Stimulated activated naive CD8-positive, alpha-beta T cell treated with anti-CD3 and anti-CD28 coated beads, Interleukin-15, amount 100 ng/mL, for 72 hours (primary cell): ENCODE measurements around the gene RPUSD1.
"Not testable (repeated sequence)": the region's sequence is repeated elsewhere in the genome, so short reads cannot be mapped to it uniquely, and the experiment has no call there.

Experiments
- ATAC-seq: fragments of 150-1000 bp; cut with Tn5 transposase; 2 replicates; pipeline ENCODE4 v1.10.0; 2021; ENCODE audit warnings: mild to moderate bottlenecking, moderate library complexity
- DNase-seq, 2 donors: peaks; one replicate each; pipeline ENCODE4 v3.0.0; 2021 to 2022
- H3K27ac Mint-ChIP-seq, 2 donors: one replicate each; pipeline ENCODE4 v1.8.0; 2022; ENCODE audit warnings: mild to moderate bottlenecking in 2 of 2, mixed read lengths in 2 of 2, moderate library complexity in 2 of 2
- H3K27me3 Mint-ChIP-seq: one replicate; pipeline ENCODE4 v1.8.0; 2022; ENCODE audit warnings: mixed read lengths
- H3K4me1 Mint-ChIP-seq: one replicate; pipeline ENCODE4 v1.8.0; 2022; ENCODE audit warnings: mild to moderate bottlenecking, mixed read lengths
- H3K4me3 Mint-ChIP-seq, 2 donors: one replicate each; pipeline ENCODE4 v1.8.0; 2022; ENCODE audit warnings: mild to moderate bottlenecking in 2 of 2, mixed read lengths in 2 of 2, moderate library complexity in 1 of 2
- H3K9me3 Mint-ChIP-seq, 2 donors: one replicate each; pipeline ENCODE4 v1.8.0; 2022; ENCODE audit warnings: mixed read lengths in 2 of 2

The RPUSD1 gene

GRCh38 chr16:782766-783403, 5.3 kb downstream of the RPUSD1 start:
- Mint-ChIP-seq H3K4me1 (peaks cover 34% of the 10 kb centered on the region), H3K27me3 (peaks cover 4% of the 10 kb centered on the region), H3K9me3 (no peaks in the 10 kb centered on the region), H3K27ac (no peak overlapping the region), H3K4me3 (no peak overlapping the region)
- DNase-seq (no peak), ATAC-seq (no peak)

- peaks cover 9% of the 10 kb centered on the region for H3K27me3 Mint-ChIP-seq
- H3K27ac Mint-ChIP-seq, result no peak overlapping the region
- no peaks in the 10 kb centered on the region for H3K9me3 Mint-ChIP-seq
- ATAC-seq (no peak), DNase-seq (no peak)
- no peak overlapping the region for H3K4me3 Mint-ChIP-seq
- peaks cover 32% of the 10 kb centered on the region for H3K4me1 Mint-ChIP-seq
These were observed 5.9 kb downstream of the RPUSD1 start for GRCh38 chr16:782258-782657.

DNA sequence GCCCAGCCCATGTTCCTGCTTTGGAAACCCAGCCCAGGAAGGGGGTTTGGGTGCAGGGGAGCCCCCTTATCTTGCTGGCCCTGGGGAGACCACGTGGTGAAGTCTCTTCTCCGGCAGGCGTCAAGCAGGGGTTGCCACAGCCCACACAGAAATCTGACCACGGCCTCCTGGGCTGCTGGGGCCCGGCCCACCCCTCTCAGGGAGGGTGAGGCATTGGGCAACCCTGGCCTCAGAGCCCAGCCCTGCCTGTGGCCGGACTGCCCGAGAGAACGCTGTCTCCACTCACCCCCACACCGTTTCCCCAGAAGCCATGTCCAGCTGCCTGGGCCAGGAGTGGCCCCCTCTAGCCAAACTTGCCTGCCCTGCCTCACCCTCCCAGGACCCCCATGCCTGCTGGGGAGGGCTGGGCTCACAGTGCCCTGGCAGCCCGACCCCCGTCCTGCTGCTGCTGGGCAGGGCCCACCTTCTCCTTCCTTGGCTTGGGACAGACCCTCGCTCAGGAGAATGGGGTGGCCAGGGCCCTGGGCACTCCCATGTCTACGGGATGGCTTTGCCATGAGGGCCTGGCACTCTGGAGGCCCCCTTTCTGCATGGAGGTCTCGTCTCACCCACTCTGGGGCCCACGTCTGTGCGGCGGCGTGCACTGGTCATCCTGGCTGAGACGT, 6.7 kb downstream of the RPUSD1 start:
- peaks cover 9% of the 10 kb centered on the region for H3K27me3 Mint-ChIP-seq
- peak overlapping the region in 1 of 2 donors; percentile 76 for H3K27ac Mint-ChIP-seq
- DNase-seq (no peak), ATAC-seq (no peak)
- H3K9me3 Mint-ChIP-seq, result no peaks in the 10 kb centered on the region
- peaks cover 24% of the 10 kb centered on the region for H3K4me1 Mint-ChIP-seq
- H3K4me3 Mint-ChIP-seq, result no peak overlapping the region

DNA sequence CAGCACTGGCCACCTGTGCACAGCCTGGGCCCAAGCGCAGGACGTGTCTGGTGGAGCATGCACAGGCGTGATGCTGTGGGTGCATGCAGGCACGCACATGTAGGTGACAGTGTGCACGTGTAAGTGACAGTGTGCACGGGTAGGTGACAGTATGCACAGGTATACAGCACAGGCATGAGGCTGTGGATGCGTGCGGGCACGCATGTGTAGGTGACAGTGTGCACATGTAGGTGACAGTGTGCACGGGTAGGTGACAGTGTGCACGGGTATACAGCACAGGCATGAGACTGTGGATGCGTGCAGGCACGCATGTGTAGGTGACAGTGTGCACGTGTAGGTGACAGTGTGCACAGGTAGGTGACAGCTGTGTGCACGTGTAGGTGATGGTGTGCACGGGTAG, 7.9 kb downstream of the RPUSD1 start:
- Mint-ChIP-seq H3K9me3 (no peaks in the 10 kb centered on the region), H3K27ac (no peak overlapping the region), H3K27me3 (peaks cover 9% of the 10 kb centered on the region), H3K4me3 (no peak overlapping the region), H3K4me1 (peaks cover 12% of the 10 kb centered on the region)
- no peak for ATAC-seq
- no peak for DNase-seq

GRCh38 chr16:779561-779960, 8.6 kb downstream of the RPUSD1 start:
- no peak for ATAC-seq
- H3K4me3 Mint-ChIP-seq, result no peak overlapping the region

DNA sequence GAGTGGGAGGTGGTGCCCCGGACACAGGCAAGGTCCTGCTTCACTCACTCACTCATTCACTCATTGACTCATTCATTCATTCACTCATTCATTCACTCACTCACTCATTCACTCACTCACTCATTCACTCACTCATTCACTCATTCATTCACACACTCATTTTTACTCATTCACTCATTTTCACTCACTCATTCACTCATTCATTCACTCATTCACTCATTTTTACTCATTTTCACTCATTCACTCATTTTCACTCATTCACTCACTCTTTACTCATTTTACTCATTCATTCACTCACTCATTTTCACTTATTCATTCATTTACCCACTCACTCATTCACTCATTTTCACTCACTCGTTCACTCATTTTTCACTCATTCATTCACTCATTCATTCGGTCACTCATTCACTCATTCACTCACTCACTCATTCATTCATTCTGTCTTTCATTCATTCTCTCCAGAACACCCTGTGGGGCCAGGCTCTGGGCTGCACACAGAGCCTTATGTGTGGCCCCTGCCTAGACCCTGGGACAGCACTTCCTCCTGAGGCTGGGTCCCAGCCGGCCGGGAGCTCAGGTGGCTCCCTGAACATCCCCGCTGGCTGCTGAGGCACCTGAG, 9.2 kb downstream of the RPUSD1 start:
- no peak for ATAC-seq
- Mint-ChIP-seq H3K4me3 (no peak overlapping the region), H3K27me3 (peaks cover 9% of the 10 kb centered on the region), H3K27ac (no peak overlapping the region), H3K9me3 (no peaks in the 10 kb centered on the region), H3K4me1 (peaks cover 6% of the 10 kb centered on the region)
- no peak for DNase-seq

More at GRCh38 chr16:779561-779960, 8.6 kb downstream of the RPUSD1 start:
- Mint-ChIP-seq H3K27ac (no peak overlapping the region), H3K27me3 (peaks cover 9% of the 10 kb centered on the region), H3K4me1 (peaks cover 6% of the 10 kb centered on the region), H3K9me3 (no peaks in the 10 kb centered on the region)
- no peak for DNase-seq

- peaks cover 9% of the 10 kb centered on the region for H3K27me3 Mint-ChIP-seq
- H3K9me3 Mint-ChIP-seq, result no peaks in the 10 kb centered on the region
- no peak overlapping the region for H3K4me3 Mint-ChIP-seq
- no peak for ATAC-seq
- no peak for DNase-seq
- H3K4me1 Mint-ChIP-seq, result peaks cover 6% of the 10 kb centered on the region
- no peak overlapping the region for H3K27ac Mint-ChIP-seq
These were observed 9.7 kb downstream of the RPUSD1 start for GRCh38 chr16:778447-778846.

GRCh38 chr16:777826-778225, 10.4 kb downstream of the RPUSD1 start:
- Mint-ChIP-seq H3K27me3 (peaks cover 9% of the 10 kb centered on the region), H3K4me3 (no peak overlapping the region), H3K27ac (no peak overlapping the region), H3K4me1 (peaks cover 6% of the 10 kb centered on the region), H3K9me3 (no peaks in the 10 kb centered on the region)
- ATAC-seq (no peak), DNase-seq (no peak)

DNA sequence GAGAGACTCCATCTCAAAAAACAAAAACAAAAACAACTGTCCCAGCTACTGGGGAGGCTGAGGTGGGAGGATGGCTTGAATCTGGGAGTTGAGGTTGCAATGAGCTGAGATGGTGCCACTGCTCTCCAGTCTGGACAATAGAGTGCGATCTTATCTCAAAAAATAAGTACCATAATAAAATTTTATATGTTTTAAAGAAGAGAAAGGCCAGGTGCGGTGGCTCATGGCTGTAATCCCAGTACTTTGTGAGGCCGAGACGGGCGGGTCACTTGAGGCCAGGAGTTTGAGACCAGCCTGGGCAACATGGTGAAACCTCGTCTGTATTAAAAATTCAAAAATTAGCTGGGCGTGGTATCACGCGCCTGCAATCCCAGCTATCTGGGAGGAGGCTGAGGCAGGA, 11.4 kb downstream of the RPUSD1 start:
- no peak overlapping the region for H3K4me3 Mint-ChIP-seq
- no peaks in the 10 kb centered on the region for H3K9me3 Mint-ChIP-seq
- ATAC-seq (no peak), DNase-seq (no peak)
- peaks cover 9% of the 10 kb centered on the region for H3K27me3 Mint-ChIP-seq
- H3K27ac Mint-ChIP-seq, result no peak overlapping the region
- H3K4me1 Mint-ChIP-seq, result peaks cover 6% of the 10 kb centered on the region

DNA sequence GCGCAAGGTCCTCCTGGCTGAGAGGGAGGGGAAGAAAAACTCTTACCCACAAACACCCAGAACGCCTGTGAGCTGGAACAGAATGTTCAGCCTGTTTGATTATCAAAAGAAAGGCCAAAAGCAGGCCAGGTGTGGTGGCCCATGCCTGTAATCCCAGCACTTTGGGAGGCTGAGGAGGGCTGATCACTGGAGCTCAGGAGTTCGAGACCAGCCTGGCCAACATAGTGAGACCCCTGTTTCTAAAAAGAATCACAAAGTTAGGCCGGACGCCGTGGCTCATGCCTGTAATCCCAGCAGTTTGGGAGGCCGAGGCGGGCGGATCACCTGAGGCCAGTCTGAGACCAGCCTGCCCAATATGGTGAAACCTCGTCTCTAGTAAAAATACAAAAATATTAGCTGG, 11.9 kb downstream of the RPUSD1 start:
- ATAC-seq, DNase-seq, H3K27ac Mint-ChIP-seq, H3K27me3 Mint-ChIP-seq, H3K4me3 Mint-ChIP-seq, H3K9me3 Mint-ChIP-seq, H3K4me1 Mint-ChIP-seq: not testable (repeated sequence)

DNA sequence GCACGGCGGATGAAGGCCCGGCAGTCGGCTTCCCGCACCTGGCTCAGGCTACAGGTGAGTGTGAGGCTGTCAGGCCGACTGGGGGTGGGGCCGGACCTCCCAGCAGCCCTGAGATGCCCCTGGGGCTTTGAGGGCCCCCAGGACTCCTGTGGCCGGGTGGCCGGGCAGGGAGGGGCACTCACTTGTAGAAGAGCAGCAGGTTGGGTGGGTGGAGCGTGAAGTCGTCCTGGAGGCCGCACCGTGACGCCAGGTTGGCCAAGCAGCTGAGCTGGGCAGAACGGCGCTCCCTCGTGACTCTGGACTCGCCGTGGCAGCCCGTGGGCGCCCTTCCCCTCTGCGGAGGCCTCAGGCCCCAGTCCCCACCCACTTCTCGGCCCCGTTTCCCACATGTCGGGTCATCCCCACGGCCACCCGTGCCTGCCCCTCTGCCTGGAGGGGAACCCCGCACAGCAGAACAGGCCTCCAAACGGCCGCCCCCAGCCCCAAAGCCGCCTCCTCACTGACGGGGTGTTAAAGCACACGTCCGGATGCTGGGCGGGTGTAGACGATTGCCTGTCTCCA, 12.9 kb downstream of the RPUSD1 start:
- H3K27ac Mint-ChIP-seq, result no peak overlapping the region
- ATAC-seq (no peak), DNase-seq (no peak)
- peaks cover 9% of the 10 kb centered on the region for H3K27me3 Mint-ChIP-seq
- H3K4me1 Mint-ChIP-seq, result peaks cover 6% of the 10 kb centered on the region
- no peaks in the 10 kb centered on the region for H3K9me3 Mint-ChIP-seq
- H3K4me3 Mint-ChIP-seq, result no peak overlapping the region

GRCh38 chr16:774086-775001, 13.8 kb downstream of the RPUSD1 start:
- Mint-ChIP-seq H3K9me3 (no peaks in the 10 kb centered on the region), H3K27ac (no peak overlapping the region), H3K4me1 (peaks cover 6% of the 10 kb centered on the region), H3K27me3 (peaks cover 9% of the 10 kb centered on the region), H3K4me3 (no peak overlapping the region)
- ATAC-seq, result no peak
- DNase-seq, result no peak

- ATAC-seq (no peak), DNase-seq (no peak)
- H3K27me3 Mint-ChIP-seq, result peaks cover 6% of the 10 kb centered on the region
- H3K9me3 Mint-ChIP-seq, result no peaks in the 10 kb centered on the region
- no peak overlapping the region for H3K4me3 Mint-ChIP-seq
- peaks cover 5% of the 10 kb centered on the region for H3K4me1 Mint-ChIP-seq
- H3K27ac Mint-ChIP-seq, result no peak overlapping the region
These were observed 15.2 kb downstream of the RPUSD1 start for GRCh38 chr16:772959-773358.

DNA sequence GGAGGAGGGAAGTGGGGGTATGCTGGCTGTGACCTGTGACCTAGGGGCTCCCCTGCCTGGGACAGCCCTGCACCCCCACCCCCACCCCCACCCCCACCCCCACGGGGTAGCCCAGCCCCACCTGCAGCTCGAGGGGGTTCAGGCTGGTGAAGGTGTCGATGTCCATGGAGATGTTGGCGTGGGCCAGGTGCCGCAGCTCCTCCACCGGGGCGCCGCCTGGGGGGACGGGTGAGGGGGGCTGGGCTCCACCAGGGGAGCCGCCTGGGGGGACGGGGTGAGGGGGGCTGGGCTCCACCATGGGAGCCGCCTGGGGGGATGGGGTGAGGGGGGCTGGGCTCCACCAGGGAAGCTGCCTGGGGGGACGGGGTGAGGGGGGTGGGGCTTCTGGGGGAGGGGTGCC, 17.8 kb downstream of the RPUSD1 start:
- no peak for DNase-seq
- Mint-ChIP-seq H3K27ac (no peak overlapping the region), H3K9me3 (no peaks in the 10 kb centered on the region), H3K4me3 (no peak overlapping the region), H3K4me1 (no peaks in the 10 kb centered on the region), H3K27me3 (no peaks in the 10 kb centered on the region)
- peak; percentile 24 for ATAC-seq

- DNase-seq, result no peak
- peak; percentile 3 for ATAC-seq
- H3K4me3 Mint-ChIP-seq, result no peak overlapping the region
- H3K4me1 Mint-ChIP-seq, result no peaks in the 10 kb centered on the region
- no peaks in the 10 kb centered on the region for H3K27me3 Mint-ChIP-seq
- no peaks in the 10 kb centered on the region for H3K9me3 Mint-ChIP-seq
- H3K27ac Mint-ChIP-seq, result no peak overlapping the region
These were observed 18.2 kb downstream of the RPUSD1 start for GRCh38 chr16:769934-770333.
